ENCODE results near the gene TMEM140.
A peak's percentile ranks its signal among the peaks of the same experiment; 100 is the strongest.

Gene TMEM140

GRCh38 chr7:135200821-135201331 lies 53.0 kb downstream of the TMEM140 start:
- Histone ChIP-seq H3K27ac (ENCODE audit: low read depth in 2 of 2, low read length in 2 of 2) (no peak overlapping the region), H3K27me3 (ENCODE audit: control insufficient read depth in 2 of 2, insufficient read depth in 2 of 2, low read length in 2 of 2) (no peaks in the 10 kb centered on the region), H3K9me3 (ENCODE audit: control insufficient read depth in 2 of 2, low read length in 2 of 2) (no peaks in the 10 kb centered on the region), H3K36me3 (ENCODE audit: control insufficient read depth in 2 of 2, insufficient read depth in 2 of 2, low read length in 2 of 2) (peaks cover 28 to 49% of the 10 kb centered on the region in 2 donors), H3K4me1 (ENCODE audit: control insufficient read depth in 2 of 2, insufficient read depth in 2 of 2, low read length in 2 of 2) (no peaks in the 10 kb centered on the region), H3K4me3 (ENCODE audit: low read length in 2 of 2) (no peak overlapping the region), H3K9ac (ENCODE audit: low read depth in 1 of 2, low read length in 2 of 2) (no peak overlapping the region)

- Histone ChIP-seq H3K36me3 (ENCODE audit: control insufficient read depth in 2 of 2, insufficient read depth in 2 of 2, low read length in 2 of 2) (peaks cover 27 to 49% of the 10 kb centered on the region in 2 donors), H3K27ac (ENCODE audit: low read depth in 2 of 2, low read length in 2 of 2) (no peak overlapping the region), H3K9me3 (ENCODE audit: control insufficient read depth in 2 of 2, low read length in 2 of 2) (no peaks in the 10 kb centered on the region), H3K27me3 (ENCODE audit: control insufficient read depth in 2 of 2, insufficient read depth in 2 of 2, low read length in 2 of 2) (no peaks in the 10 kb centered on the region), H3K4me1 (ENCODE audit: control insufficient read depth in 2 of 2, insufficient read depth in 2 of 2, low read length in 2 of 2) (no peaks in the 10 kb centered on the region), H3K9ac (ENCODE audit: low read depth in 1 of 2, low read length in 2 of 2) (no peak overlapping the region), H3K4me3 (ENCODE audit: low read length in 2 of 2) (no peak overlapping the region)
Observed at GRCh38 chr7:135201350-135201749, 53.5 kb downstream of the TMEM140 start.

- no peaks in the 10 kb centered on the region for H3K4me1 ChIP-seq (ENCODE audit: control insufficient read depth in 2 of 2, insufficient read depth in 2 of 2, low read length in 2 of 2)
- peaks cover 17 to 39% of the 10 kb centered on the region in 2 donors for H3K36me3 ChIP-seq (ENCODE audit: control insufficient read depth in 2 of 2, insufficient read depth in 2 of 2, low read length in 2 of 2)
- no peaks in the 10 kb centered on the region for H3K27me3 ChIP-seq (ENCODE audit: control insufficient read depth in 2 of 2, insufficient read depth in 2 of 2, low read length in 2 of 2)
- H3K9ac ChIP-seq (ENCODE audit: low read depth in 1 of 2, low read length in 2 of 2): no peak overlapping the region
- H3K27ac ChIP-seq (ENCODE audit: low read depth in 2 of 2, low read length in 2 of 2): no peak overlapping the region
- no peaks in the 10 kb centered on the region for H3K9me3 ChIP-seq (ENCODE audit: control insufficient read depth in 2 of 2, low read length in 2 of 2)
- H3K4me3 ChIP-seq (ENCODE audit: low read length in 2 of 2): no peak overlapping the region
Observed at GRCh38 chr7:135204341-135204749, 56.5 kb downstream of the TMEM140 start.

- H3K9me3 ChIP-seq (ENCODE audit: control insufficient read depth in 2 of 2, low read length in 2 of 2): no peaks in the 10 kb centered on the region
- no peaks in the 10 kb centered on the region for H3K4me1 ChIP-seq (ENCODE audit: control insufficient read depth in 2 of 2, insufficient read depth in 2 of 2, low read length in 2 of 2)
- no peak overlapping the region for H3K9ac ChIP-seq (ENCODE audit: low read depth in 1 of 2, low read length in 2 of 2)
- H3K36me3 ChIP-seq (ENCODE audit: control insufficient read depth in 2 of 2, insufficient read depth in 2 of 2, low read length in 2 of 2): peaks cover 15 to 35% of the 10 kb centered on the region in 2 donors
- H3K27me3 ChIP-seq (ENCODE audit: control insufficient read depth in 2 of 2, insufficient read depth in 2 of 2, low read length in 2 of 2): no peaks in the 10 kb centered on the region
- no peak overlapping the region for H3K4me3 ChIP-seq (ENCODE audit: low read length in 2 of 2)
- H3K27ac ChIP-seq (ENCODE audit: low read depth in 2 of 2, low read length in 2 of 2): no peak overlapping the region
Observed at GRCh38 chr7:135204876-135205275, 57.0 kb downstream of the TMEM140 start.

GRCh38 chr7:135205850-135206249 lies 58.0 kb downstream of the TMEM140 start:
- Histone ChIP-seq H3K9ac (ENCODE audit: low read depth in 1 of 2, low read length in 2 of 2) (no peak overlapping the region), H3K4me3 (ENCODE audit: low read length in 2 of 2) (no peak overlapping the region), H3K27ac (ENCODE audit: low read depth in 2 of 2, low read length in 2 of 2) (no peak overlapping the region), H3K36me3 (ENCODE audit: control insufficient read depth in 2 of 2, insufficient read depth in 2 of 2, low read length in 2 of 2) (peaks cover 15 to 31% of the 10 kb centered on the region in 2 donors), H3K9me3 (ENCODE audit: control insufficient read depth in 2 of 2, low read length in 2 of 2) (no peaks in the 10 kb centered on the region), H3K27me3 (ENCODE audit: control insufficient read depth in 2 of 2, insufficient read depth in 2 of 2, low read length in 2 of 2) (no peaks in the 10 kb centered on the region), H3K4me1 (ENCODE audit: control insufficient read depth in 2 of 2, insufficient read depth in 2 of 2, low read length in 2 of 2) (peaks cover 2 to 3% of the 10 kb centered on the region in 2 donors)

- no peaks in the 10 kb centered on the region for H3K9me3 ChIP-seq (ENCODE audit: control insufficient read depth in 2 of 2, low read length in 2 of 2)
- no peak overlapping the region for H3K4me3 ChIP-seq (ENCODE audit: low read length in 2 of 2)
- no peaks in the 10 kb centered on the region for H3K27me3 ChIP-seq (ENCODE audit: control insufficient read depth in 2 of 2, insufficient read depth in 2 of 2, low read length in 2 of 2)
- H3K9ac ChIP-seq (ENCODE audit: low read depth in 1 of 2, low read length in 2 of 2): no peak overlapping the region
- H3K27ac ChIP-seq (ENCODE audit: low read depth in 2 of 2, low read length in 2 of 2): no peak overlapping the region
- peaks cover 12 to 24% of the 10 kb centered on the region in 2 donors for H3K36me3 ChIP-seq (ENCODE audit: control insufficient read depth in 2 of 2, insufficient read depth in 2 of 2, low read length in 2 of 2)
- peaks cover 5% of the 10 kb centered on the region in 2 donors for H3K4me1 ChIP-seq (ENCODE audit: control insufficient read depth in 2 of 2, insufficient read depth in 2 of 2, low read length in 2 of 2)
Observed at GRCh38 chr7:135206941-135207391, 59.1 kb downstream of the TMEM140 start.

- Histone ChIP-seq H3K27me3 (ENCODE audit: control insufficient read depth in 2 of 2, insufficient read depth in 2 of 2, low read length in 2 of 2) (no peaks in the 10 kb centered on the region), H3K4me1 (ENCODE audit: control insufficient read depth in 2 of 2, insufficient read depth in 2 of 2, low read length in 2 of 2) (peaks cover 5% of the 10 kb centered on the region in 2 donors), H3K9ac (ENCODE audit: low read depth in 1 of 2, low read length in 2 of 2) (no peak overlapping the region), H3K36me3 (ENCODE audit: control insufficient read depth in 2 of 2, insufficient read depth in 2 of 2, low read length in 2 of 2) (peaks cover 12 to 23% of the 10 kb centered on the region in 2 donors), H3K4me3 (ENCODE audit: low read length in 2 of 2) (no peak overlapping the region), H3K27ac (ENCODE audit: low read depth in 2 of 2, low read length in 2 of 2) (no peak overlapping the region), H3K9me3 (ENCODE audit: control insufficient read depth in 2 of 2, low read length in 2 of 2) (no peaks in the 10 kb centered on the region)
Observed at GRCh38 chr7:135207406-135208101, 59.7 kb downstream of the TMEM140 start.

- Histone ChIP-seq H3K9ac (ENCODE audit: low read depth in 1 of 2, low read length in 2 of 2) (no peak overlapping the region), H3K36me3 (ENCODE audit: control insufficient read depth in 2 of 2, insufficient read depth in 2 of 2, low read length in 2 of 2) (peaks cover 7 to 17% of the 10 kb centered on the region in 2 donors), H3K4me3 (ENCODE audit: low read length in 2 of 2) (no peak overlapping the region), H3K27me3 (ENCODE audit: control insufficient read depth in 2 of 2, insufficient read depth in 2 of 2, low read length in 2 of 2) (no peaks in the 10 kb centered on the region), H3K4me1 (ENCODE audit: control insufficient read depth in 2 of 2, insufficient read depth in 2 of 2, low read length in 2 of 2) (peaks cover 5% of the 10 kb centered on the region in 2 donors), H3K9me3 (ENCODE audit: control insufficient read depth in 2 of 2, low read length in 2 of 2) (no peaks in the 10 kb centered on the region), H3K27ac (ENCODE audit: low read depth in 2 of 2, low read length in 2 of 2) (no peak overlapping the region)
Observed at GRCh38 chr7:135208102-135208793, 60.4 kb downstream of the TMEM140 start.

- Histone ChIP-seq H3K36me3 (ENCODE audit: control insufficient read depth in 2 of 2, insufficient read depth in 2 of 2, low read length in 2 of 2) (peaks cover under 1 to 8% of the 10 kb centered on the region in 2 donors), H3K9ac (ENCODE audit: low read depth in 1 of 2, low read length in 2 of 2) (no peak overlapping the region), H3K27me3 (ENCODE audit: control insufficient read depth in 2 of 2, insufficient read depth in 2 of 2, low read length in 2 of 2) (no peaks in the 10 kb centered on the region), H3K4me1 (ENCODE audit: control insufficient read depth in 2 of 2, insufficient read depth in 2 of 2, low read length in 2 of 2) (peaks cover 5% of the 10 kb centered on the region in 2 donors), H3K9me3 (ENCODE audit: control insufficient read depth in 2 of 2, low read length in 2 of 2) (no peaks in the 10 kb centered on the region), H3K4me3 (ENCODE audit: low read length in 2 of 2) (no peak overlapping the region), H3K27ac (ENCODE audit: low read depth in 2 of 2, low read length in 2 of 2) (no peak overlapping the region)
Observed at GRCh38 chr7:135209225-135209834, 61.5 kb downstream of the TMEM140 start.

- peak overlapping the region; percentile 83 to 87 for H3K4me3 ChIP-seq (ENCODE audit: low read length in 2 of 2)
- peak overlapping the region; percentile 86 to 90 for H3K9ac ChIP-seq (ENCODE audit: low read depth in 1 of 2, low read length in 2 of 2)
Observed at GRCh38 chr7:135210888-135211178, 63.0 kb downstream of the TMEM140 start.

More at GRCh38 chr7:135210888-135211178, 63.0 kb downstream of the TMEM140 start:
- no peaks in the 10 kb centered on the region for H3K9me3 ChIP-seq (ENCODE audit: control insufficient read depth in 2 of 2, low read length in 2 of 2)
- H3K27ac ChIP-seq (ENCODE audit: low read depth in 2 of 2, low read length in 2 of 2): peak overlapping the region; percentile 71 to 87
- H3K27me3 ChIP-seq (ENCODE audit: control insufficient read depth in 2 of 2, insufficient read depth in 2 of 2, low read length in 2 of 2): no peaks in the 10 kb centered on the region
- H3K4me1 ChIP-seq (ENCODE audit: control insufficient read depth in 2 of 2, insufficient read depth in 2 of 2, low read length in 2 of 2): peaks cover 5% of the 10 kb centered on the region in 2 donors
- no peaks in the 10 kb centered on the region for H3K36me3 ChIP-seq (ENCODE audit: control insufficient read depth in 2 of 2, insufficient read depth in 2 of 2, low read length in 2 of 2)
